Liver (tissue), 3 donors: Measurements from ENCODE around the gene ARX.

ENCODE experiments used
- ATF3 ChIP-seq: IDR thresholded peaks from 2 replicates; pipeline ENCODE4 v1.6.1; 2016; ENCODE audit warnings: antibody characterized with exemption
- CTCF ChIP-seq: fragments of 150-350 bp; IDR thresholded peaks from 2 replicates; pipeline ENCODE4 v1.5.1; 2017; ENCODE audit warnings: improper control_type of control experiment, low read depth, low read length; ENCODE audit not compliant: missing input control
- MAX ChIP-seq: IDR thresholded peaks from 2 replicates; pipeline ENCODE4 v1.6.1; 2016; ENCODE audit warnings: antibody characterized with exemption
- RAD21 ChIP-seq, 2 donors: IDR thresholded peaks; 2 replicates each; pipeline ENCODE4 v1.6.1; 2016; ENCODE audit warnings: antibody characterized with exemption in 2 of 2, mild to moderate bottlenecking in 2 of 2
- REST ChIP-seq: IDR thresholded peaks from 2 replicates; pipeline ENCODE4 v1.6.1; 2016; ENCODE audit warnings: antibody characterized with exemption, mild to moderate bottlenecking
- TAF1 ChIP-seq: conservative IDR thresholded peaks from 2 replicates; pipeline ENCODE4 v1.6.1; 2016; ENCODE audit warnings: antibody characterized with exemption, mild to moderate bottlenecking
- ZBTB33 ChIP-seq: IDR thresholded peaks from 2 replicates; pipeline ENCODE4 v1.6.1; 2016; ENCODE audit warnings: antibody characterized with exemption
- donor health status: healthy.
- donor health status: healthy.

GRCh38 chrX:25005034-25005381 is 10.8 kb downstream of the ARX start:
- TF ChIP-seq RAD21 (IDR thresholded peaks at IDR 0.05): no peak
- no peak for TF ChIP-seq TAF1
- TF ChIP-seq ZBTB33: no peak
- TF ChIP-seq ATF3: no peak
- no peak for TF ChIP-seq CTCF
- no peak for TF ChIP-seq REST
- no peak for TF ChIP-seq MAX
